HG02943 (cell line): Measurements from ENCODE around the gene CROCC.
"Not testable (repeated sequence)": the region's sequence is repeated elsewhere in the genome, so short reads cannot be mapped to it uniquely, and the experiment has no call there.

ENCODE experiments used
- ATAC-seq: cut with Tn5 transposase; IDR thresholded peaks from one replicate; pipeline ENCODE4 v1.9.1; 2021; ENCODE audit warnings: mild to moderate bottlenecking, low read depth, moderate library complexity; ENCODE audit not compliant: unreplicated experiment

CROCC gene, protein sequence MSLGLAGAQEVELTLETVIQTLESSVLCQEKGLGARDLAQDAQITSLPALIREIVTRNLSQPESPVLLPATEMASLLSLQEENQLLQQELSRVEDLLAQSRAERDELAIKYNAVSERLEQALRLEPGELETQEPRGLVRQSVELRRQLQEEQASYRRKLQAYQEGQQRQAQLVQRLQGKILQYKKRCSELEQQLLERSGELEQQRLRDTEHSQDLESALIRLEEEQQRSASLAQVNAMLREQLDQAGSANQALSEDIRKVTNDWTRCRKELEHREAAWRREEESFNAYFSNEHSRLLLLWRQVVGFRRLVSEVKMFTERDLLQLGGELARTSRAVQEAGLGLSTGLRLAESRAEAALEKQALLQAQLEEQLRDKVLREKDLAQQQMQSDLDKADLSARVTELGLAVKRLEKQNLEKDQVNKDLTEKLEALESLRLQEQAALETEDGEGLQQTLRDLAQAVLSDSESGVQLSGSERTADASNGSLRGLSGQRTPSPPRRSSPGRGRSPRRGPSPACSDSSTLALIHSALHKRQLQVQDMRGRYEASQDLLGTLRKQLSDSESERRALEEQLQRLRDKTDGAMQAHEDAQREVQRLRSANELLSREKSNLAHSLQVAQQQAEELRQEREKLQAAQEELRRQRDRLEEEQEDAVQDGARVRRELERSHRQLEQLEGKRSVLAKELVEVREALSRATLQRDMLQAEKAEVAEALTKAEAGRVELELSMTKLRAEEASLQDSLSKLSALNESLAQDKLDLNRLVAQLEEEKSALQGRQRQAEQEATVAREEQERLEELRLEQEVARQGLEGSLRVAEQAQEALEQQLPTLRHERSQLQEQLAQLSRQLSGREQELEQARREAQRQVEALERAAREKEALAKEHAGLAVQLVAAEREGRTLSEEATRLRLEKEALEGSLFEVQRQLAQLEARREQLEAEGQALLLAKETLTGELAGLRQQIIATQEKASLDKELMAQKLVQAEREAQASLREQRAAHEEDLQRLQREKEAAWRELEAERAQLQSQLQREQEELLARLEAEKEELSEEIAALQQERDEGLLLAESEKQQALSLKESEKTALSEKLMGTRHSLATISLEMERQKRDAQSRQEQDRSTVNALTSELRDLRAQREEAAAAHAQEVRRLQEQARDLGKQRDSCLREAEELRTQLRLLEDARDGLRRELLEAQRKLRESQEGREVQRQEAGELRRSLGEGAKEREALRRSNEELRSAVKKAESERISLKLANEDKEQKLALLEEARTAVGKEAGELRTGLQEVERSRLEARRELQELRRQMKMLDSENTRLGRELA (N-terminal part only)

DNA sequence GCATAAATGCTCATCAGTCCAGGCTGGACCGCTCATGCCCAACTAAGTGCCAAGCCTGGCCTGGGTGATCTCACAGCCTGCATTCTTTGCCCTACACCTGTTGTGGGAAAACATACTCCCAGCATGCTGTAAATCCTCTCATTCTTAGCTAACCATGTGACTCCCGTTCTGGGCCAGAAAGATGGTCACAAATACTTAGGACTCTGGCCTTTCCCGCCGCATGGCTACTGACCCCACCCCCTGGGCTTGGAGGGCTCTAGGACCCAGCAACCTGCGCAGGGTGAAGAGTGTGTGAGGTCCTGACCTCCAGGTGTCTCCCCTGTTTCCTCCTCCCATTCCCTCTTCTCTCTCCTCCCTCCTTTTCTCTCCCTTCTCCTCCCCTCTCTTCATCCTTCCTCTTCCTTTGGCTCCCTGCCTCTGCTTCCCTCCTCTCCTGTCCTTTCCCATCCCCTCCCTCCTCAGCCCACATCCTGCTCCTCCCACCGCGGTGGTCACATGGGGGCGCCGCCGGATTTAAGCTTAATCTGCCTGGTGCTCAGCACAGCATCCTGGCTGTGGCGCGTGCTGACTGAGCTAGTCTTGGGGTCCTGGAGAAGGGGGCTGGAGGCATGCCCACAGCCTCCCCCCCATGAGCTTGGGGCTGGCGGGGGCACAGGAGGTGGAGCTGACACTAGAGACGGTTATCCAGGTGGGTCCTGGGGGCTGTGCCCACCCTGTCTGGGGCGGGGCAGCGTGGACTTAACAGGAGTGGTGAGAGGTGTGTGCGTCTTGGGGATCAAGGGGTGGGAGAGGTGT lies at the start of gene CROCC:
Gene CROCC (plus strand): TSS at position 541 of the 795 bp plus-strand sequence. CDS start 88 bp downstream, at position 629.
- no peak for ATAC-seq

DNA sequence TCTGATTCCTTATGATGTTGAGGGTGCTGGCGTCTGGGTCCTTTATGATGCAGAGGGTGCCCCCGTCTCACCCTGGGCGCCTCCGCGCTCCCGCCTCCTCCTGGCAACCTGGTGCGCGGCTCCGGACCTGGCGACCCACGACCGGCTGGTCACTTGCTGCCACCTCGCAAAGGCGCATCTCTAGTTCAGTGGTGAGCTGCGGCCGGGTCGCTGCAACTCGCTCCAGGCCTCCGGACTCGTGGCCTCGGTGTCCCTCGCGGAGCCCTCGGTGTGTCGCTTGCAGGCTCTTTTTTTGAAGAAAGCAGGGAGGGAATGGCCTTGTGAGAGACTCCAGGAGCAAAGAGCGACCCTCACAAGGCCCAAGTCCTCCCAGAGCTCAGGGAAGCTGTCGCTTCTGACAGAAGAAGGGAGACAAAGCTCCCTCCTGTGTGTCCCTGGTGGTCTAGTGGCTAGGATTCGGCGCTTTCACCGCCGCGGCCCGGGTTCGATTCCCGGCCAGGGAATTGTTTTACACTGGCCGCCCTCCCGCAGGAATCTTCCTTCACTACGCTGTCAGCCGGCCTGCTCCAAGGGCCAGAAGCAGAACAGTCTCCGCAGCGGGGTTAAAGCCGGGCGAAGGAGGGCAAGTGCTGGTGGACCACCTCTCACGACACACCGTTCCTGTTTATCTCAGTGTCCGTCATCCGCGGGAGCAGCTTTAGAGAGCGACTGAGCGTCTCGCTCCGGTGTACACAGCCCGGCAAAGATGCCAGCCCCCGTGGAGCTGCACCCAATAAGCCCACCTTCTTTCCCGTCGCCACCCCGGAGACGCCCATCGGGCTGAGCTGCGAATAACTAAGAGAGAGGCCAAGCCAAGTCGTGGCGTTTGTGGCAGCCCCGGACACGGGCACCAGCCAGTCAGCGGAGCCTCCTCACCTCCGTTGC lies 49.3 kb upstream of the CROCC start:
- ATAC-seq: not testable (repeated sequence)

DNA sequence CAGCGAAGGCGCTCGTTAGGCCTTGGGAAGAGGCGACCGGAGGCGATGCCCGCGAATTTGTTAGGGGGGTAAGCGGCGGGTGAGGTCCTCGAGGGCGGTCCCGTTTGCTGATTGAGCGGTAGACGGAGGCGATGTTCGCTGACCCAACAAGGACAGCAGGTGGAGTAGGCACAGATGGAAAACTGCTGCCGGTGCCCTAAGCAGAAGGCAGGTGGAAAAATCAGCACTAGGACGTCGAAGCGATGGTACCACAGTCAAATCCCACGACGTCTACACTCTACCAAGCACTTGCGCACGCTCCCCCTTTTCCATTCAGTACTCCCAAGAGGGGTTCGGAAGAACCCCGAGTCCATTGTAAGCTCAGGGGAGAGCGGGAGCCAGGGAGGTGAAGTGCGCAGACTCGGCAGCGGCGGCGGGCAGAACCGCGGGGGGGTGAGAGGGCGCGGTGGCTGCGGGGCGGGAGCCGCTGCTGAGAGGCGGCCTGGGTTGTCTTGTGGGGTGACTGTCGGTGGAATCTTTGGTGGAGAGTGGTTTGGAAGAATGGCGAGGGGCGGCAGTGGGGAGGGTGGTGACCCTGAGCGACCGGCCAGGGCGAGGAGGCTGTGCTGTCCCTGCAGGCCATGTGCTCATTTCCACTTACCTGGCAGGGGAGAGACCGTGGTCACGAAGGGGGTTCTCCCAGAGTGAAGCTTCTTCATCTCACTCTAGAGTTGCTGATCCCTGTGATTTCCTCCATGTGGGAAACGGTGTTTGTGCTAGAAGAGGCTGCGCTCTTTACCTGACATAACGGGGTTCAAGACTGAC lies 48.5 kb upstream of the CROCC start:
- not testable (repeated sequence) for ATAC-seq

DNA sequence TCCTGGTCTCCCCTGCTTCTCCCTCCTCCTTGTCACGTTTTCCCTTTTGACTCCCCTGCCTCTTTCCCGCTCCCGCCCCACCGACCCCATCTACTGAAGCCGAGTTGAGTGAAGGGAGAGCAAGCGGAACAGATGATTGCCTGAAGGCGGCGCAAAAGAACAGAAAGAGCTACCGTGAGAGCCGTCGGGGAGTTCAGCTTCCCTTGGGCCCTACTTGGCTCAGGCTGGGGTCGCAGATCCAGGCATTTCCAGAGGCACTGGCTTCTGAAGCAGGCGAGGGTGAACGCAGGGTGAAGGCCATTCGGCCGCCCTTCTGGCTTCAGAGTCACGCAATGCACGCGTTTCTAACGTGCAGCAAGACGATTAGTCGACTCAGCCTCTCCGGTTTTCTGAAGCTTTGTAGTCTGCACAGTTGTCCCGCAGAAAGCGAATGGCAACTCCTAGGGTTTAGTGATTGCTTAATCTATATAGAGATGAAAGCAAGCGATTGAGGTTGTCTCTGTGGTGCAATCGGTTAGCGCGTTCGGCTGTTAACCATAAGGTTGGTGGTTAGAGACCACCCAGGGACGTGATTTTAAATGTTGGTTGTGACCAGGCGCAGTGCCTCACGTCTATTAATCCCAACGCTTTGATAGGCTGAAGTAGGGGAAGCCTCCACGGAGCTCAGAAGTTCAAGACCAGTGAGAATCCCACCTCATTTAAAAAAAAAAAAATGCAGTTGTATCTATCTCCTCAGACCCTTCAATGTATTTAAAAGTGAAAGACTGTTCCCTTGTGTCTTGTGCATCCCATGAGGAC lies 46.6 kb upstream of the CROCC start:
- not testable (repeated sequence) for ATAC-seq

DNA sequence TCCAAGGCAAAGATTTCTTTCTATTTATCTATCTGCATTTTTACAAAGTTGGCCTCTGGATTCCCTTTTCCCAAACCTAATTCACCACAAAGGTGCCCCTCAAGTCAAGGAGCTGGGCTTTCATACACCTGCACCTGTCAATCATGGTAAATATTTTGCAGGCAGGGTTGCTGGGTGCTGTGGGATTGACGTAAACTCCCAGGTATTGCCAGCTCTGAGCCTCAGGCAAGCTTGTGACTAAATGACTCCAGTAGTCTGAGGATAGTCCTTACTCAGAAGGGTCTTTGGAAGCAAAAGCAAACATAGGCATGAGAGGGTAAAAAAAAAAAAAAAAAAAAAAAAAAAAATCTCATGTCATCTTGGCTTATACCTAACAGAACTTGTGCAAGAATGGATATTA lies 40.0 kb upstream of the CROCC start:
- ATAC-seq: not testable (repeated sequence)

DNA sequence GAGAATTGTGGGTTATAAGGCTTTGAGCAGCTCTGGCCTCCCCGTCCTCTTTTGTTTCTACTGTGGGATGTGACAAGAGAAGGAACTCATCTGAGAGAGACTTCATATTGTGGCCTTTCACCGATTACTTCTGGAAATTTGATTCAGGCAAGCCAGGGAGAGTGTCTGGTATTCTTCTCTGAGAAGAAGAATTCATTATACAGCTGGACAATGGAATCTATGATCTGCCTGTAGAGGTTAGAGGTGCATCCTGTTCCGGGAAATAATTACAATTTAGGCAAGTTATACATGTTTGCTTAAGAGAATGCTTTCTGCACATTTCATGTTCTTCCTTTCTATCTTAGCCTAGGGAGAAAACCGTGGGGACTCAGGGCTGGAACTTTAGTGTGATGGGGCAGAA lies 38.7 kb upstream of the CROCC start:
- no peak for ATAC-seq

DNA sequence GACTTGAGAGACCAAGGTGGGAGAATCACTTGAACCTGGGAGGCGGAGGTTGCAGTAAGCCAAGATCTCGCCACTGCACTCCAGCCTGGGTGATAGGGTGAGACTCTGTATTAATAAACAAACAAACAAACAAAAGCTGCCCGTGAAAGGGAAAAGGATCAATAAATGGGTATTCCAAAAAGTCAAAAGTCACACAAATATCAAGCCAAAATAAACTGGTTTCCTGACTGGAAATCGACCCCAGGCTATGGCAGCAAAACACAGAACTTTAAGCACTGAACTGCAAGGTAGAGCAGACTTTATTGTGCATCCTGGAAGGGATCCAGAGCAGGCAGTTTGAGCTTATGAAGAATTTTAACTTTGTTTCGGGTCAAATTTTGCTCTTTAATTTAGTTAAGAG lies 37.2 kb upstream of the CROCC start:
- ATAC-seq: not testable (repeated sequence)

DNA sequence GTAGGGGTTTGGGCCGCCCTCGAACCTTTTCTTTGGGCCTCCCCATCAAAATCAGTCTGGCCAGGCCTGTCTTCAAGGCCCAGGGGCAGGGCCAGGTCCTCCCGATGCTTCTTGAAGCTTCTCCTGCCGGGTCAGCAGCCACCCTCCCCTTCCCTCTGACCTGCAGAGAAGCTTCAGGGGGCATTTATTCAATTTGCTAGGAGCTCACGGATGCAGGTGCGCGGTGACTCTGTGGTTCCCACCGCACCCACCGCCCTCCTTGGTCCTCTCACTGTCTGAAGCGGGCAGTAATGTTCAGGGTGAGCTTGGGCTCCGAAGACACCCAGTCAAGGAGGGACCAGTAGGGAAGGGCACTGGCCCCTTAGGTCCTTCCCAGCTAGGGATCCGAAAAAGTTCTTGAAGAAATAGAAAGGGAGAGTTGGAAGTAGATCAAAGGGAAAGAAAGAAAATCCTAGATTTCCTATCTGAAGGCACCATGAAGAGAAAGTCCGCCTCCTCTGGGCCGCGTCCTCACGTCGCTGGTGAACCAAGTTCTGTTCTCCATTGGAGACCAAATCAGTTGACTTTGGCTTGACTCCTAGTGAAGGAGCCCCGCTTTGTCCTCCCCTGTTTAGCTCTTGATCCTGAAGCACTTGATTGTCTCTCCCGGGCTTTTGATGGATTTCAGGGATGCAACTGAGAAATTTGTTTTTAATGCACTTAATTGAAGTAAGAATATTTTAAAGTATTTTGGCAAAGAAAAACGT lies 34.7 kb upstream of the CROCC start:
- no peak for ATAC-seq

DNA sequence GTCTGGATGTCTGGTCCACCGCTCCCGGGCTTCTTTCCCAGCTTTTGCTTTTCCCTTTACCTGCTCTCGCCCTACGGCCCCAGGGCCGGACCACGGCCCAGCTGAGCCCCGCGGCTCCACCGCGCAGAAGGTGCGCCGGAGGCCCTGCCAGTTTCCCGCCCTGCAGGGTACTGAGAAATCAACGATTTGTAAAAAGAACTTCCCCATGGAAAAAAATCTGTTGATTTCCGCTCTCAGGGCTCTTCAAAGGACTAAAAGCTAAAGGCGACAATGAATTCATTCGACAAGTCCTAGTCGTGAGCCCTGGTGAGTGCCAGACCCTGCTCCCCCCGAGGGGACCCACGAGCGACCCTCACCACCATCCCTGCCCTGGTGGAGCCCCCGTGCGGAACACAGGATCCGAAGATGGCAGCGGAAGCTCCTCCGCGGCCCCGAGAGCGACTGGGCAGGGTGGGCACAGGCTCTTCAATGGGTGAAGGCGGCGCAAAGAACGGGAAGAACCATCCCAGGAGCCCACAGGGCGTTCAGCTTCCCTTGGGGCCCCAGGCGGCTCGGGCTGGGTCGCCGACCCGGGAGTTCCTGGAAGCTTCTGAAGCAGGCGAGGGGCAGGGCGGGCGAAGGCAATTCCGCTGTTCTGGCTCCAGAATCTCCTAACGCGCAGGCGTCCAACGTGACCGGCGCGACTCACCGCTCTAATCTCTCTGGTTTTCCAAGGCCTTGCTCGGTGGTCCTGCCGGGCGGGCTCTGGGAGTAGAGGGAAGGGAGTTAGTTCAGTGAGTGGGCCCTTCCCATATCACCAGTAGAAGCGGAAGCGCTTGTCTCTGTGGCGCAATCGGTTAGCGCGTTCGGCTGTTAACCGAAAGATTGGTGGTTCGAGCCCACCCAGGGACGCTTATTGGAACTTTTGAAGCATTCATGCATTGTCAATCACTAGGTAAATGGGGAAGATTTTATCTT lies 32.6 kb upstream of the CROCC start:
- ATAC-seq: no peak

DNA sequence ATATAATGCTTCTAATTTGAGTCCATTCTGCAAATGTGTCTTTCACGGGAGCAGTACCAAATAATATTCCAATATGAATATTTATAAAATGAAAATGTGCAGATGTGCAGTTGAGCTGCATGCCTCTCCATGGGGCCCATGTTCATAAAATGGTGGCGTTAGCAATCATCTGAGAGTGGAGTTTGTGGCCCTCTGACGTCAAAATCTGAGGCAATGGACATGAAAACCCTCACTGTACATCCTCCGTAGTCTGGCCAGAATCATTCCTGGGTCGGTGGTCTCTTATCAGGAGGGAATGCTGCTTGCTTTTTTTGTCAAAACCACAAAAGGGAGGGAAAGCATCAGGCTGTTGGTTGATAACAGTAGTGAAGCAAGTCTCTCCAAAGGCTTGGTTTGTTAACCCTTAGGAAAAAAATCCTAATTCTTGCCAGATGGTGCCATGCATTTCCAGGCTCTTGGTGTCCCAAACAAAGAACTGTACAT lies 31.2 kb upstream of the CROCC start:
- ATAC-seq: not testable (repeated sequence)

DNA sequence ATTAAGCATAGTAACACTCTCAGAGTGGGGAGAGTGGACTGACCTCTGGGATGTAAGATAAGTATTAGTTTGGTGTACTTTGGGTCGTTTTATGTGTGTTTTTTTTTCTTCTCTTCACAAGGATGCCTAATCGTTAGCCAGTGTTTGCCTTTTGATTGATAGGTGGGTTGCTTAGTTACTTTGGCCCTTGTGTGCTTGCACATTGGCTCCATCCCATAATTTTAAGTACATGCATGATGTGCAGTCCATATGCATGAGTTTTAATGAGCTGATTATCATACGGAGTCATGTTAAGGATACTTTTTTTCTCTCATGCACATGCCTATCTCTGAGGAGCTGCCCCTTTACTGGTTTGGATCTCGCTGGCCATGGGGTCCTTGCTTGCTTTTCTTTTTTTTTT lies 30.7 kb upstream of the CROCC start:
- ATAC-seq: not testable (repeated sequence)

DNA sequence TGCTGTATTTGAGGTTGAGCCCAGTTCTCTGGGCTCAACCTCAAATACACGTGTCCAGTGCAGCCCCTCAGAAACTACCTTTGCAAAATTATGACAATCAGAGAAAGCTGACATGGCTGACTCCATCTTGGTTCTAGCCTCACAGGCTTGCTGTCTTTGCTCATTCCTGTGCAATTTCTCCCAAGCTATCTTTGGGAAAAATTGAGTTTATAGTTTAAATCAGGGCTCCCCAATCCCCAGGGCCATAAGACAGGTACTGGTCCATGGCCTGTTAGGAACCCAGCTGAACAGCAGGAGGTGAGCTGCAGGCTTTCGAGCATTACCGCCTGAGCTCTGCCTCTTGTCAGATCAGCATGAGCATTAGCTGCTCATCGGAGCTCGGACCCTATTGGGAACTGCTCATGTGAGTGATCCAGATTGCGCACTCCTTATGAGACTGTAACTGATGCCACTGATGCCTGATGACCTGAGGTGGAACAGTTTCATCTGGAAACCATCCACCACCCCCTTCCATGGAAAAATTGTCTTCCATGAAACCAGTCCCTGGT lies 28.7 kb upstream of the CROCC start:
- not testable (repeated sequence) for ATAC-seq

DNA sequence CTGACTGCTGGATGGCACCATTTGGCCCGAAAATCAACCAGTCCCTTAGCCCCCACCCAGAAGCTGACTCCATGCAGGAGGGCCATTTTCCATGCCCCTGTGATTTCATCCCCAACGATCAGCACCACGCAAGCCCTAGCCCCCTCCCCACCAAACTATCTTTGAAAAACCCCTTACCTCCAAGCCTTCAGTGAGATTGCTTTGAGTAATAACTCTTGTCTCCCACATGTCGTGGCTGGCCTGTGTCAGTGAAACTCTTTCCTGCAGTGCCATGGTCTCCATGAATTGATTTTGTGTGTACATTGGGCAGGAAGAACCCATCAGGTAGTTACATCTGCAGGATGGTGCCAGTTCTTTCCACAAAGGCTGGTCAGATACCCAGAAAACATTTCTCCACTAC lies 27.9 kb upstream of the CROCC start:
- ATAC-seq: not testable (repeated sequence)

DNA sequence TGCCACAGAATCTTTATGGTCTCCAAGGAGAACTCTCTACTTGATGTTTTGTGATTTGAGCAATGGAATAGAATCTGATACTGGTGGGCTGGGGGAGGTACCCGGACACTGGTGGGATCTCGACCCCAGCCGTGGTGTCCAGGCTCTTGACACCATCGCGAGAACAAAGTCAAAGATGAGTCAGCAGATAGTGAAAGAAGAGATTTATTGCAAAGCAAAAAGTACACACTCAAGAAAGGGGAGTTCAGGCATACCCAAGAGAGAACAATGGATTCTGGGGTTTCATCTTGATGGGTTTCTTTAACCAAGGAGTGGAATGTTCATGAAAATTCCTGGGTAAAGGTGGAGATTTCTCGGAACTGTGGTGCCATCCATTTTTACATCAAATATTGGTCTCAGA lies 27.4 kb upstream of the CROCC start:
- ATAC-seq: not testable (repeated sequence)

DNA sequence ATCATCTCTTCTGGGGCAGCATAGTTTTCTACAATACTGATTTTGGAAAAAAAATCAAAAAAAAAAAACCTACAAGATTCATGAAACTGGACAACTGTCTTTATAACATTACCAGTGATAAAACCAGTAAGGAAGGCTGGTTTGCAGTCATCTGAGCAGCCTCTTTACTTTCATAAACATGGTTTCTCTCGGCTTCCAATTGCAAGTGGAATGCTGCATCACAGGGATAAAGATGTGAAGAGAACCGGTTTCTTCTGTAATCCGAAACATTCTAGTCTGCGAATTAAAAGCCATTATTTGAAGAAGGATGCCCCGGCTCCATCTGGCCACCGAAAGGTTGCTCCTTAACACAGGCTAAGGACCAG lies 26.5 kb upstream of the CROCC start:
- ATAC-seq: not testable (repeated sequence)
